Gastroesophageal sphincter (tissue), 4 donors: ENCODE results near the gene CATSPERE. TPM values are rescaled to one million over a fixed set of nuclear protein-coding genes. Genes with fewer than 3 reads are reported as not detected.
A peak's percentile ranks its signal among the peaks of the same experiment; 100 is the strongest.

Source experiments
- ATAC-seq: fragments of 150-250 bp; one replicate; pipeline ENCODE4 v1.9.1; 2016; ENCODE audit warnings: mild to moderate bottlenecking, moderate library complexity
- H3K27ac ChIP-seq, 4 donors: fragments of 200-600 bp; sonication (generic) in 3 of 4; 1 replicate in 3 of 4; 2 replicates in 1 of 4; pipeline ENCODE4 v1.5.1; 2016 to 2019
- H3K27me3 ChIP-seq: fragments of 200-600 bp; sonication (generic); one replicate; pipeline ENCODE4 v1.5.1; 2019
- H3K36me3 ChIP-seq, 2 donors: fragments of 200-600 bp; sonication (generic); one replicate each; pipeline ENCODE4 v1.5.1; 2019; ENCODE audit warnings: control low read depth in 1 of 2
- H3K4me1 ChIP-seq, 3 donors: fragments of 200-600 bp; sonication (generic); 1 replicate in 2 of 3; 2 replicates in 1 of 3; pipeline ENCODE4 v1.5.1; 2016 to 2019; ENCODE audit warnings: control low read depth in 2 of 3
- H3K4me3 ChIP-seq, 2 donors: fragments of 200-600 bp; sonication (generic); one replicate each; pipeline ENCODE4 v1.5.1; 2019; ENCODE audit warnings: mild to moderate bottlenecking in 1 of 2, moderate library complexity in 1 of 2
- H3K9me3 ChIP-seq, 3 donors: fragments of 200-600 bp; sonication (generic); one replicate each; pipeline ENCODE4 v1.5.1; 2017 to 2019; ENCODE audit warnings: control low read depth in 2 of 3
- EP300 ChIP-seq: sonication (generic); formaldehyde crosslinking; IDR thresholded peaks from one replicate; pipeline ENCODE4 v1.6.1; 2017; ENCODE audit warnings: antibody characterized with exemption, mild to moderate bottlenecking
- POLR2A ChIP-seq, 2 donors: fragments of 450-650 bp; IDR thresholded peaks; one replicate each; pipeline ENCODE4 v1.6.1; 2017; ENCODE audit warnings: antibody characterized with exemption in 2 of 2, mild to moderate bottlenecking in 2 of 2, moderate library complexity in 1 of 2
- POLR2AphosphoS5 ChIP-seq: sonication (generic); formaldehyde crosslinking; IDR thresholded peaks from one replicate; pipeline ENCODE4 v1.6.1; 2017; ENCODE audit warnings: antibody characterized with exemption
- WGBS, 2 donors: methylation state at CpG; one replicate each; pipeline ENCODE4 v1.1.5; 2018; ENCODE audit warnings: low coverage in 1 of 2; 5-methylcytosine and 5-hydroxymethylcytosine counted together
- total RNA-seq, 4 donors: library from RNA; depleted of rRNA; stranded (reverse); fragments of >200 nt; gene quantifications; one replicate each; pipeline ENCODE4 v1.1.0, GENCODE V29; 2016
- TF ChIP-seq, protein P1 (sequence below), 4 experiments: fragments of 200-600 bp in 2 of 4; fragments of 450-650 bp in 2 of 4; sonication (generic) in 1 of 4; IDR thresholded peaks; one replicate each; pipeline ENCODE4 v1.5.1; 2017 to 2019; ENCODE audit warnings: antibody characterized with exemption in 4 of 4, mild to moderate bottlenecking in 2 of 4, moderate library complexity in 2 of 4

CATSPERE gene
- total RNA-seq, 4 donors from 2014 or later = 1.2 to 2.7 (median 2.3) TPM

DNA sequence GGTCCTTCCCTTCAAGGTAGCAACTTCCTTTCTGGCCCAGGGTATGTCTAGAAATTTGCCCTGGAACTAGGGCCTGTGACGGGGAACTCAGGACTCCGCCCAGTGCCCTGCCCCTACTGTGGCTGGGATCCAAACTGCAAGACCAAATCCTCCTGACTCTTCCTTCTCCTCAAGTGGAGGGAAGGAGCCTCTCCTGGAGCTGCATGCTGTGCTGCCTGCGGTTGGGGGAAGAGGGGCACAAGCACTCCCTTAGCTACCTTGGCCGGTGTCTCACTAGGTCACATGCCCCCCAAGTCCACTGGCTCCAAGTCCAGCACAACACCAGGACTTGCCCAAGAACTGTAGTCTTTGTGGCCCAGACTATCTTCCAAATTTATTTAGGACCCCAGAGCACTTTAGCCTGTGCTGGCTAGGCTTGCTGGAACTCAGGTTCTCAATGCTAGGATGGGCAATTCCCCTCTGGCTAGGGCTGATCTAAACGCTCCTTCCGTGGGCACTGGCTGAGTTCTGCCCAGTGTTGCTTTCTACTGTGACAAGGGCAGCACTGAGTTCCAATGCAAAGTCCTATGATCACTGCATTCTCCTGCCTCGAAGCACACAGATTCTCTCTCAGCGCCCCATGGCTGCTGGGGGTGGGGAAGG lies 21.6 kb upstream of the CATSPERE start:
- WGBS, 2 donors = 50 to 92% methylated on average over 2 to 4 of the region's 8 CpGs
- ATAC-seq = no peak
- Histone ChIP-seq H3K4me3 (no peak overlapping the region), H3K36me3 (peaks cover 0 to 15% of the 10 kb centered on the region in 2 donors), H3K4me1 (peaks cover 7 to 71% (median 20%) of the 10 kb centered on the region in 3 donors), H3K9me3 (no peaks in the 10 kb centered on the region), H3K27me3 (no peaks in the 10 kb centered on the region), H3K27ac (no peak overlapping the region)
- no peak for TF ChIP-seq POLR2AphosphoS5
- TF ChIP-seq, protein P1, sequence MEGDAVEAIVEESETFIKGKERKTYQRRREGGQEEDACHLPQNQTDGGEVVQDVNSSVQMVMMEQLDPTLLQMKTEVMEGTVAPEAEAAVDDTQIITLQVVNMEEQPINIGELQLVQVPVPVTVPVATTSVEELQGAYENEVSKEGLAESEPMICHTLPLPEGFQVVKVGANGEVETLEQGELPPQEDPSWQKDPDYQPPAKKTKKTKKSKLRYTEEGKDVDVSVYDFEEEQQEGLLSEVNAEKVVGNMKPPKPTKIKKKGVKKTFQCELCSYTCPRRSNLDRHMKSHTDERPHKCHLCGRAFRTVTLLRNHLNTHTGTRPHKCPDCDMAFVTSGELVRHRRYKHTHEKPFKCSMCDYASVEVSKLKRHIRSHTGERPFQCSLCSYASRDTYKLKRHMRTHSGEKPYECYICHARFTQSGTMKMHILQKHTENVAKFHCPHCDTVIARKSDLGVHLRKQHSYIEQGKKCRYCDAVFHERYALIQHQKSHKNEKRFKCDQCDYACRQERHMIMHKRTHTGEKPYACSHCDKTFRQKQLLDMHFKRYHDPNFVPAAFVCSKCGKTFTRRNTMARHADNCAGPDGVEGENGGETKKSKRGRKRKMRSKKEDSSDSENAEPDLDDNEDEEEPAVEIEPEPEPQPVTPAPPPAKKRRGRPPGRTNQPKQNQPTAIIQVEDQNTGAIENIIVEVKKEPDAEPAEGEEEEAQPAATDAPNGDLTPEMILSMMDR (IDR thresholded peaks at IDR 0.05) = no peak
- TF ChIP-seq EP300 = no peak
- TF ChIP-seq POLR2A (IDR thresholded peaks at IDR 0.05) = no peak

DNA sequence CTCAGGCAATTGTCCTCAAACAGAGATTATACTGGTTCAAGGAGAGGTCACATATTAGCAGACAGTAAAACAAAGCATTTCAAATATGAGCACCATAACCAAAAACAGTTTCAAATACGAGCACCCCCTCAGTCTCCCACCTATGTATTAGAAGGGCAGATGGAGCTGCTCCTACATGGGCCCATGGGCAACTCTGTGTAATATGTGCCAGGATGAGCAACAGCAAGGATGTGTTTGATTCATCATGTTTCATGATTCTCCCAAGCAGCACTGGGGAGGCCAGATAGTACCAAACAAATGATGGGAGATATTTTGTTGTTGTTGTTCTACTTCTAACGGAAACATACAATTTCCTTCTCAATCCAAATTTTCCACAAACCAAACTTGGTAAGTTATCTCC lies 18.2 kb upstream of the CATSPERE start:
- Histone ChIP-seq H3K27ac (peak overlapping the region; percentile 23 to 69 (median 60)), H3K4me1 (peaks cover 20 to 78% (median 29%) of the 10 kb centered on the region in 3 donors), H3K27me3 (no peaks in the 10 kb centered on the region), H3K9me3 (no peaks in the 10 kb centered on the region), H3K36me3 (no peaks in the 10 kb centered on the region), H3K4me3 (no peak overlapping the region)
- ATAC-seq = no peak
- 64 to 70% methylated on average over 2 of the region's 2 CpGs for WGBS, 2 donors
- TF ChIP-seq EP300 (no peak), POLR2AphosphoS5 (no peak), POLR2A (IDR thresholded peaks at IDR 0.05) (no peak)
- TF ChIP-seq, protein P1 (IDR thresholded peaks at IDR 0.05) = no peak

DNA sequence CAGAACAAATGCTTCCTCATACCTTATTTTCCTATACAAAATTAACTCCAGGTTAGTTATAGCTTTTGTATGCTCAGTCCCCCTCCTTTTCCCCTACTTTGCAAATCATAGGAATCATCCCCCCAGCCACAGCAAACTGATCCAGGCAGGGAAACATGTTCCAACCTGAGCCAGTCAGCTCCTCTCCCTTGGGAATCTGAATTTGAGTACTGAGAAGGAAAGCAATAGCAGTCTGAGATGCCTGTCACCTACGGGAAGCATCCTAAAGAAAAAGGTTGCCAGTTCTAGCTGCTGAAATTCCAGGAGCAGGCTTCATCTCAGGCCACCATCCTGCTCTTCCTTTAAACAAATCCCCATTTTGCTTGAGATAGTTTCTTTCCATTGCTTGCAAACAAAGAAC lies 16.2 kb upstream of the CATSPERE start:
- TF ChIP-seq, protein P1 (IDR thresholded peaks at IDR 0.05) = no peak
- Histone ChIP-seq H3K27me3 (no peaks in the 10 kb centered on the region), H3K9me3 (no peaks in the 10 kb centered on the region), H3K36me3 (no peaks in the 10 kb centered on the region), H3K27ac (peak overlapping the region; percentile 75 to 96 (median 92)), H3K4me3 (no peak overlapping the region), H3K4me1 (peaks cover 28 to 81% (median 36%) of the 10 kb centered on the region in 3 donors)
- WGBS, 2 donors = 13 to 44% methylated on average over 1 of the region's 1 CpG
- ATAC-seq = no peak

DNA sequence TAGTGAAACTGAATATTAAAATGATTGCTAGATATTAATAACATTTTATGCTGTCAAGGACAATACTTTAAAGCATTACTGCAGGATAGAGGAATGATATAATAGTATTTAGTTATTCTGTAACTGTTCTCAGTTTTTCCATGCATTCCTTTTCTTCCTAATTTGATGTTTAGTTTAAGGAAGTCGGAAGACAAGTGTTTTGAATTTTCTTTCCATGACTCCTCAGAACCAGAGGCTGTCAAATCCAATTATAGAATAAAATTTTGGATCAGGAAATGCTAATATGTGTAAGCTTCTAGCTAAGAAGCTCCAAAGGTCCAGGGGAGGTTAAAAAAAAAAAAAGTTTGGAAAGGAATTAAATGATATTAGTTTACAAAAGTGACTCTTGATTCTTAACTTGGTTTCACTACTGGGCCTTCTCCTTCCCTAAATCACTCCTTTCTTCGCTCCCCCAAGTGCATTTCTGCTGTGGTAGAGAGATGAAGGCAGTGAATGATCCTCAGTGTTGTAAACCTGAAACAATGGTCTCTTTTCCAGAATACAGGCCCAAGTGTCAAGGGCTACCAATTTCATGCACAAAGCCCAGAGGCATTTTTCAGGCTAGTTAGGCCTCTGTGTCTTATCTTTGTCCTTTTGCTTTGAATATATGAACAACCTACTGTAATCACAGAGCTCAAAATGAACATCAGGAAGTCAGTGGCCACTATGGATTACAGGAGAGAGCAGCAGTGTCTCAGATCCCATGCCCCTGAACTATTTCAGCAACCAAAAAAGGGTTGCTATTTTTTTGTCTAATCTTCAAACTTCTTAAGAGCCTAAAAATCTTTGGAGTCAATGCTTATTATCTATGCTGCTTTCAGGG lies 15.5 kb upstream of the CATSPERE start:
- peak overlapping the region; percentile 75 to 96 (median 92) for H3K27ac ChIP-seq
- H3K4me3 ChIP-seq = no peak overlapping the region
- no peaks in the 10 kb centered on the region for H3K27me3 ChIP-seq
- H3K36me3 ChIP-seq = no peaks in the 10 kb centered on the region
- no peak for ATAC-seq
- H3K4me1 ChIP-seq = peaks cover 28 to 83% (median 38%) of the 10 kb centered on the region in 3 donors
- TF ChIP-seq POLR2A (IDR thresholded peaks at IDR 0.05) (no peak), EP300 (no peak)
- no peaks in the 10 kb centered on the region for H3K9me3 ChIP-seq
- 10 to 15% methylated on average over 2 of the region's 2 CpGs for WGBS, 2 donors

DNA sequence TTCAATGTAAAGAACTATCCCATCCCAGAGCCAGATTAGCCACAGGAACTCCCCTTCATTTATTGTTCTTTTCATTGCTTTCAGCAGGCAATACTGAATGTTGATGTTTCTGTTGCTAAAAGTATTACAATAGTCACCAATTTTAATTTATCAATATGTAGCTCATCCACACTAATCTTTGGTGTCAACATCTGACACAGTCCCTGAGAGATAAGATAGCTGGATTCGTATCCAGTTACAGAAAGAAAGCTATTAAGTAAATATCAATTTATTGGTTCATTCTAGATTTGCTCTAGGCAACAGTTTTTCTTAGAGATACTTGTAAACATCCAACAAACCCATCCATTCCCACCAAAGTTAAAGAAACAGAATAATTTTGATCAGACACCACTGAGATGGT lies 14.0 kb upstream of the CATSPERE start:
- Histone ChIP-seq H3K4me1 (peaks cover 28 to 83% (median 38%) of the 10 kb centered on the region in 3 donors), H3K4me3 (no peak overlapping the region), H3K36me3 (no peaks in the 10 kb centered on the region), H3K27ac (peak overlapping the region; percentile 25 to 96 (median 75)), H3K27me3 (no peaks in the 10 kb centered on the region), H3K9me3 (no peaks in the 10 kb centered on the region)
- TF ChIP-seq EP300 (no peak), POLR2AphosphoS5 (no peak), POLR2A (IDR thresholded peaks at IDR 0.05) (no peak)
- TF ChIP-seq, protein P1 (IDR thresholded peaks at IDR 0.05) = no peak
- ATAC-seq = no peak
- WGBS, 2 donors = 80 to 83% methylated on average over 1 of the region's 1 CpG
